Measurements from ENCODE around the gene NPTN.

- TF ChIP-seq CTCF (IDR thresholded peaks at IDR 0.05): no peak
- TF ChIP-seq ZFX (IDR thresholded peaks at IDR 0.05; ENCODE audit: borderline replicate concordance): no peak
These were observed 33.3 kb downstream of the NPTN start for GRCh38 chr15:73599934-73600333.

All from 22Rv1 (cell line).